ENCODE data around the gene OR2D3. TPM values are rescaled to one million over a fixed set of nuclear protein-coding genes. Genes with fewer than 3 reads are reported as not detected.
"Not testable (repeated sequence)": the region's sequence is repeated elsewhere in the genome, so short reads cannot be mapped to it uniquely, and the experiment has no call there.

The OR2D3 gene
- polyA plus RNA-seq, 1 of the 3 experiments (the other 2 are of a cell fraction) = not detected

DNA sequence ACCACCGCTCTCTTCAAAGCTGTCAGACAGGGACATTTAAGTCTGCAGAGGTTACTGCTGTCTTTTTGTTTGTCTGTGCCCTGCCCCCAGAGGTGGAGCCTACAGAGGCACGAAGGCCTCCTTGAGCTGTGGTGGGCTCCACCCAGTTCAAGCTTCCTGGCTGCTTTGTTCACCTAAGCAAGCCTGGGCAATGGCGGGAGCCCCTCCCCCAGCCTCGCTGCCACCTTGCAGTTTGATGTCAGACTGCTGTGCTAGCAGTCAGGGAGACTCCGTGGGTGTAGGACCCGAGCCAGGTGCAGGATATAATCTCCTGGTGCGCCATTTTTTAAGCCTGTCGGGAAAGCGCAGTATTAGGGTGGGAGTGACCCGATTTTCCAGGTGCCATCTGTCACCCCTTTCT, 33.4 kb downstream of the OR2D3 start:
- WGBS (ENCODE audit: low lambda C conversion rate) = 14% methylated on average over 5 of the region's 10 CpGs
- H2AFZ ChIP-seq (ENCODE audit: low read depth); H3K36me3 ChIP-seq (replicated peaks in 1 of 2; ENCODE audit: control insufficient read depth in 1 of 2, insufficient read depth in 2 of 2, low read length in 1 of 2); H3K9me2 ChIP-seq; H3K27ac ChIP-seq (ENCODE audit: low read depth in 2 of 2, low read length in 1 of 2); H3K4me2 ChIP-seq; H3K79me2 ChIP-seq (ENCODE audit: insufficient read depth); H4K20me1 ChIP-seq (ENCODE audit: insufficient read depth); H3K27me3 ChIP-seq (ENCODE audit: insufficient read depth); H3K9me3 ChIP-seq; H3K4me1 ChIP-seq (ENCODE audit: control insufficient read depth in 1 of 2, insufficient read depth in 2 of 2, low read depth in 1 of 2, low read length in 1 of 2); DNase-seq; CTCF ChIA-PET; H3K9ac ChIP-seq; H3K4me3 ChIP-seq (ENCODE audit: low read depth in 2 of 2, low read length in 1 of 2); POLR2A ChIA-PET; H3F3A ChIP-seq (replicated peaks; ENCODE audit: insufficient read depth): not testable (repeated sequence)

DNA sequence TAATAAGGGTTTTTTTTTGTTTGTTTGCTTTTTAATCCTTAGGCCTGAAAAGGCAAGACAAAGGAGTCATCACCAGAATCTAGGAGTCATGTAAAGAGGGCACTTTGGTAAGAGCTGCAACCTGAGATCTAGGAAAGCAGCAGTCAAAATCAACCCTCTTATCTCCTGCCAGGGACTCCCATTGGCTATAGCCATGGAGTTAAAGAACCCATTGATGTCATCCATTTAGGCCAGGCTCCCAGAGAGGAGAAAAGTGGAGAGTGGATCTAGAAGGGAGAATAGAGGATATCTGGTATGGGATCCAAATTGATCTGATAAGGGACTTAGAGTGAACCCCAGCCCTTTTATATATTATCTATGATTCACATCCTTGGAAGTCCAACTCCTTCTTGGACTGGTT, 41.3 kb downstream of the OR2D3 start:
- DNase-seq = no peak

GRCh38 chr11:6962673-6963072, 41.9 kb downstream of the OR2D3 start:
- H3K4me2 ChIP-seq = no peak overlapping the region

More for the DNA sequence above, 41.3 kb downstream of the OR2D3 start:
- Histone ChIP-seq H3K27me3 (ENCODE audit: insufficient read depth) (no peaks in the 10 kb centered on the region), H3K9ac (no peak overlapping the region), H3K4me2 (no peak overlapping the region), H3K4me1 (ENCODE audit: control insufficient read depth in 1 of 2, insufficient read depth in 2 of 2, low read depth in 1 of 2, low read length in 1 of 2) (no peaks in the 10 kb centered on the region), H4K20me1 (ENCODE audit: insufficient read depth) (no peaks in the 10 kb centered on the region), H3K27ac (ENCODE audit: low read depth in 2 of 2, low read length in 1 of 2) (no peak overlapping the region), H3K79me2 (ENCODE audit: insufficient read depth) (no peaks in the 10 kb centered on the region), H3K4me3 (ENCODE audit: low read depth in 2 of 2, low read length in 1 of 2) (no peak overlapping the region), H3K9me3 (no peaks in the 10 kb centered on the region), H2AFZ (ENCODE audit: low read depth) (no peak overlapping the region), H3F3A (replicated peaks; ENCODE audit: insufficient read depth) (no peaks in the 10 kb centered on the region), H3K9me2 (no peaks in the 10 kb centered on the region), H3K36me3 (replicated peaks in 1 of 2; ENCODE audit: control insufficient read depth in 1 of 2, insufficient read depth in 2 of 2, low read length in 1 of 2) (no peaks in the 10 kb centered on the region)
- ChIA-PET POLR2A (no interaction called here), CTCF (no interaction called here)
- TF ChIP-seq RXRA (IDR thresholded peaks at IDR 0.05; ENCODE audit: borderline replicate concordance, low read depth) (no peak), ELF1 (IDR thresholded peaks at IDR 0.05) (no peak), TCF12 (IDR thresholded peaks at IDR 0.05) (no peak)
- TF ChIP-seq, protein P1, sequence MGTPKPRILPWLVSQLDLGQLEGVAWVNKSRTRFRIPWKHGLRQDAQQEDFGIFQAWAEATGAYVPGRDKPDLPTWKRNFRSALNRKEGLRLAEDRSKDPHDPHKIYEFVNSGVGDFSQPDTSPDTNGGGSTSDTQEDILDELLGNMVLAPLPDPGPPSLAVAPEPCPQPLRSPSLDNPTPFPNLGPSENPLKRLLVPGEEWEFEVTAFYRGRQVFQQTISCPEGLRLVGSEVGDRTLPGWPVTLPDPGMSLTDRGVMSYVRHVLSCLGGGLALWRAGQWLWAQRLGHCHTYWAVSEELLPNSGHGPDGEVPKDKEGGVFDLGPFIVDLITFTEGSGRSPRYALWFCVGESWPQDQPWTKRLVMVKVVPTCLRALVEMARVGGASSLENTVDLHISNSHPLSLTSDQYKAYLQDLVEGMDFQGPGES (IDR thresholded peaks at IDR 0.05; ENCODE audit: low read depth, low read length) = no peak

More at GRCh38 chr11:6962673-6963072, 41.9 kb downstream of the OR2D3 start:
- H3K36me3 ChIP-seq (replicated peaks in 1 of 2; ENCODE audit: control insufficient read depth in 1 of 2, insufficient read depth in 2 of 2, low read length in 1 of 2) = no peaks in the 10 kb centered on the region
- no peak overlapping the region for H3K4me3 ChIP-seq (ENCODE audit: low read depth in 2 of 2, low read length in 1 of 2)
- no peaks in the 10 kb centered on the region for H3K27me3 ChIP-seq (ENCODE audit: insufficient read depth)
- 7% methylated on average over 1 of the region's 1 CpG for WGBS (ENCODE audit: low lambda C conversion rate)
- H3K27ac ChIP-seq (ENCODE audit: low read depth in 2 of 2, low read length in 1 of 2) = no peak overlapping the region
- H4K20me1 ChIP-seq (ENCODE audit: insufficient read depth) = no peaks in the 10 kb centered on the region
- no peaks in the 10 kb centered on the region for H3K9me3 ChIP-seq
- POLR2A ChIA-PET = no interaction called here
- no peaks in the 10 kb centered on the region for H3F3A ChIP-seq (replicated peaks; ENCODE audit: insufficient read depth)
- H2AFZ ChIP-seq (ENCODE audit: low read depth) = no peak overlapping the region
- TF ChIP-seq, protein P2, sequence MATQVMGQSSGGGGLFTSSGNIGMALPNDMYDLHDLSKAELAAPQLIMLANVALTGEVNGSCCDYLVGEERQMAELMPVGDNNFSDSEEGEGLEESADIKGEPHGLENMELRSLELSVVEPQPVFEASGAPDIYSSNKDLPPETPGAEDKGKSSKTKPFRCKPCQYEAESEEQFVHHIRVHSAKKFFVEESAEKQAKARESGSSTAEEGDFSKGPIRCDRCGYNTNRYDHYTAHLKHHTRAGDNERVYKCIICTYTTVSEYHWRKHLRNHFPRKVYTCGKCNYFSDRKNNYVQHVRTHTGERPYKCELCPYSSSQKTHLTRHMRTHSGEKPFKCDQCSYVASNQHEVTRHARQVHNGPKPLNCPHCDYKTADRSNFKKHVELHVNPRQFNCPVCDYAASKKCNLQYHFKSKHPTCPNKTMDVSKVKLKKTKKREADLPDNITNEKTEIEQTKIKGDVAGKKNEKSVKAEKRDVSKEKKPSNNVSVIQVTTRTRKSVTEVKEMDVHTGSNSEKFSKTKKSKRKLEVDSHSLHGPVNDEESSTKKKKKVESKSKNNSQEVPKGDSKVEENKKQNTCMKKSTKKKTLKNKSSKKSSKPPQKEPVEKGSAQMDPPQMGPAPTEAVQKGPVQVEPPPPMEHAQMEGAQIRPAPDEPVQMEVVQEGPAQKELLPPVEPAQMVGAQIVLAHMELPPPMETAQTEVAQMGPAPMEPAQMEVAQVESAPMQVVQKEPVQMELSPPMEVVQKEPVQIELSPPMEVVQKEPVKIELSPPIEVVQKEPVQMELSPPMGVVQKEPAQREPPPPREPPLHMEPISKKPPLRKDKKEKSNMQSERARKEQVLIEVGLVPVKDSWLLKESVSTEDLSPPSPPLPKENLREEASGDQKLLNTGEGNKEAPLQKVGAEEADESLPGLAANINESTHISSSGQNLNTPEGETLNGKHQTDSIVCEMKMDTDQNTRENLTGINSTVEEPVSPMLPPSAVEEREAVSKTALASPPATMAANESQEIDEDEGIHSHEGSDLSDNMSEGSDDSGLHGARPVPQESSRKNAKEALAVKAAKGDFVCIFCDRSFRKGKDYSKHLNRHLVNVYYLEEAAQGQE (IDR thresholded peaks at IDR 0.05; ENCODE audit: low read depth, low read length) = no peak
- TF ChIP-seq ZBTB33 (IDR thresholded peaks at IDR 0.05; ENCODE audit: borderline replicate concordance, low read depth) (no peak), FOXM1 (IDR thresholded peaks at IDR 0.05; ENCODE audit: low read depth) (no peak), GABPA (IDR thresholded peaks at IDR 0.05; ENCODE audit: low read depth) (no peak), NFIC (IDR thresholded peaks at IDR 0.05; ENCODE audit: borderline replicate concordance) (no peak)
- TF ChIP-seq, protein P3, sequence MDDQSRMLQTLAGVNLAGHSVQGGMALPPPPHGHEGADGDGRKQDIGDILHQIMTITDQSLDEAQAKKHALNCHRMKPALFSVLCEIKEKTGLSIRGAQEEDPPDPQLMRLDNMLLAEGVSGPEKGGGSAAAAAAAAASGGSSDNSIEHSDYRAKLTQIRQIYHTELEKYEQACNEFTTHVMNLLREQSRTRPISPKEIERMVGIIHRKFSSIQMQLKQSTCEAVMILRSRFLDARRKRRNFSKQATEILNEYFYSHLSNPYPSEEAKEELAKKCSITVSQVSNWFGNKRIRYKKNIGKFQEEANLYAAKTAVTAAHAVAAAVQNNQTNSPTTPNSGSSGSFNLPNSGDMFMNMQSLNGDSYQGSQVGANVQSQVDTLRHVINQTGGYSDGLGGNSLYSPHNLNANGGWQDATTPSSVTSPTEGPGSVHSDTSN (IDR thresholded peaks at IDR 0.05) = no peak
- H3K9ac ChIP-seq = no peak overlapping the region
- CTCF ChIA-PET = no interaction called here
- DNase-seq = no peak
- no peaks in the 10 kb centered on the region for H3K9me2 ChIP-seq
- H3K4me1 ChIP-seq (ENCODE audit: control insufficient read depth in 1 of 2, insufficient read depth in 2 of 2, low read depth in 1 of 2, low read length in 1 of 2) = no peaks in the 10 kb centered on the region
- no peaks in the 10 kb centered on the region for H3K79me2 ChIP-seq (ENCODE audit: insufficient read depth)
